GM18858 (cell line): Measurements from ENCODE around the gene ASTN2.

ENCODE experiments used
- ATAC-seq: cut with Tn5 transposase; IDR thresholded peaks from one replicate; pipeline ENCODE4 v1.9.1; 2021; ENCODE audit not compliant: unreplicated experiment

The ASTN2 gene

GRCh38 chr9:116647515-116647809 is 767.4 kb downstream of the ASTN2 start:
- ATAC-seq, result no peak

- ATAC-seq, result peak; percentile 44
These were observed 768.0 kb downstream of the ASTN2 start for GRCh38 chr9:116646661-116647514.

- ATAC-seq, result no peak
These were observed 770.7 kb downstream of the ASTN2 start for GRCh38 chr9:116644091-116644688.

GRCh38 chr9:116643691-116644090 is 771.2 kb downstream of the ASTN2 start:
- ATAC-seq, result no peak

GRCh38 chr9:116641292-116642059 is 773.4 kb downstream of the ASTN2 start:
- ATAC-seq, result no peak

- ATAC-seq, result no peak
These were observed 775.6 kb downstream of the ASTN2 start for GRCh38 chr9:116639251-116639741.

- no peak for ATAC-seq
These were observed 778.9 kb downstream of the ASTN2 start for GRCh38 chr9:116635908-116636307.

GRCh38 chr9:116632990-116633838 is 781.6 kb downstream of the ASTN2 start:
- no peak for ATAC-seq

GRCh38 chr9:116629634-116630033 is 785.2 kb downstream of the ASTN2 start:
- ATAC-seq, result no peak

GRCh38 chr9:116628716-116629115 is 786.1 kb downstream of the ASTN2 start:
- no peak for ATAC-seq

- no peak for ATAC-seq
These were observed 787.4 kb downstream of the ASTN2 start for GRCh38 chr9:116627433-116627832.

GRCh38 chr9:116626762-116627161 is 788.1 kb downstream of the ASTN2 start:
- no peak for ATAC-seq

GRCh38 chr9:116623715-116624114 is 791.1 kb downstream of the ASTN2 start:
- no peak for ATAC-seq

- ATAC-seq, result no peak
These were observed 797.5 kb downstream of the ASTN2 start for GRCh38 chr9:116617389-116617788.

- no peak for ATAC-seq
These were observed 798.4 kb downstream of the ASTN2 start for GRCh38 chr9:116616304-116616914.

GRCh38 chr9:116608064-116608463 is 806.8 kb downstream of the ASTN2 start:
- no peak for ATAC-seq

- no peak for ATAC-seq
These were observed 808.9 kb downstream of the ASTN2 start for GRCh38 chr9:116605904-116606341.

GRCh38 chr9:116605060-116605459 is 809.8 kb downstream of the ASTN2 start:
- no peak for ATAC-seq

GRCh38 chr9:116604251-116604650 is 810.6 kb downstream of the ASTN2 start:
- no peak for ATAC-seq

- no peak for ATAC-seq
These were observed 815.4 kb downstream of the ASTN2 start for GRCh38 chr9:116599342-116599884.
